CD4-positive, alpha-beta T cell treated with Interleukin-21 for 1 hour (primary cell): Measurements from ENCODE around the gene ASF1A.

Experiments used
- DNase-seq: peaks from one replicate; pipeline ENCODE4 v3.0.0-alpha.2; 2020

Gene ASF1A

DNA sequence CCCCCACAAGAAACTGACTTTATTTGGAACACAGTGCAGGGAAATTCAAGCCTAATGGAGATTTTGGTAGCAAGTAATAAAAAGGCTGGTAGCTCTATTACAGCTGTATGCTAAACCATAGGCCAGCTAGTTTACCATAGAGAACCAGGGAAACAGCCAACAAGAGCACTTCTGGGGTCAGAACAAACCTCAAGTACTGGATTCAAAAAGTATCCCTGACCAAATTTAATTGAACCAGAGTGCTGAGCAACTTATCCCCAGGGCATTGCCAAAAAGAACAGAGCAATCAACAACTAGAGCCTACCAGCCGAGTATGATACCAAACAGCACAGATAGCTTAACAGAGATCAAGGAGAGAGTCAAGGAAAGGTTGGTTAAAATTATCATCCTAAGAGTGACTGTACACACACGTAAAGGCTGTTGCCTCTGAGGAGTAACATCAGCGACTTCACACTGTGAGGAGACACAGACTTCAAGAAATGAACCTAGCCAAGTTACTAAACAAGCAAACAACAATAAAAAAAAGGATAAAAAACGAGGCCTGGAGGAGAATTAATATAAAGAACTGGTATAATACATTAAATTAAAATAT, 11.5 kb upstream of the ASF1A start:
- no peak for DNase-seq

DNA sequence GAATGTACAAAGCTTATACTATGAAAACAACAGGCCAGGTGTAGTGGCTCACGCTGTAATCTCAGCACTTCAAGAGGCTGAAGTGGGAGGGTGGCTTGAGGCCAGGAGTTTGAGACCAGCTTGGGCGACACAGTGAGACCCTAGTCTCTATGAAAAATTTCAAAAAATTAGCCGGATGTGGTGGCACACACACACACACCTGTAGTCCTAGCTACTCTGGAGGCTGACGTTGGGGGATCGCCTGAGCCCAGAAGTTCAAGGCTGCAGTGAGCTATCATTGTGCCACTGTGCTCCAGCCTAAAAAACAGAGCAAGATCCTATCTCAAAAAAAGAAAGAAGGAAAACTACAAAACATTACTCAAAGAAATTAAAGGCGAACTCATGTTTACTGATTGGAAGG, 7.3 kb upstream of the ASF1A start:
- DNase-seq, result no peak

DNA sequence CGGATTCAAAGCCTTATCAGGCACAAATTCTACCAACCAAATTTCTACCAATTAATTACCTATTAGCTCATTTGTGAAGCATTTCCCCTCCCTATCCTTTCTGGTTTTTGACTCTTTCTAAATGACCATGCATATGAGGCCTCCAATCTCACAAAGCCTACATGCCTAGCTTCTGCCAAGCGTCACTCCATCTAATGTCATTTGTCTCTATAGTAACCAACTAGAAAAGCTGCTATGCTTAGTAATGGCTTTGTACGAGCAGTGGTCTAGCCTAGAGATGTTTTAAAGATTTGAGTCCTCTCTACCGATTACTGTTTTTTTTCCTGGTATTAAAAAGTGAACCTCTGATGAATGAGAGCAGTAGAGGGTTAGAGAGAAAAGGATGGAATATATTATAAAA, 4.8 kb upstream of the ASF1A start:
- peak; percentile 19 for DNase-seq

DNA sequence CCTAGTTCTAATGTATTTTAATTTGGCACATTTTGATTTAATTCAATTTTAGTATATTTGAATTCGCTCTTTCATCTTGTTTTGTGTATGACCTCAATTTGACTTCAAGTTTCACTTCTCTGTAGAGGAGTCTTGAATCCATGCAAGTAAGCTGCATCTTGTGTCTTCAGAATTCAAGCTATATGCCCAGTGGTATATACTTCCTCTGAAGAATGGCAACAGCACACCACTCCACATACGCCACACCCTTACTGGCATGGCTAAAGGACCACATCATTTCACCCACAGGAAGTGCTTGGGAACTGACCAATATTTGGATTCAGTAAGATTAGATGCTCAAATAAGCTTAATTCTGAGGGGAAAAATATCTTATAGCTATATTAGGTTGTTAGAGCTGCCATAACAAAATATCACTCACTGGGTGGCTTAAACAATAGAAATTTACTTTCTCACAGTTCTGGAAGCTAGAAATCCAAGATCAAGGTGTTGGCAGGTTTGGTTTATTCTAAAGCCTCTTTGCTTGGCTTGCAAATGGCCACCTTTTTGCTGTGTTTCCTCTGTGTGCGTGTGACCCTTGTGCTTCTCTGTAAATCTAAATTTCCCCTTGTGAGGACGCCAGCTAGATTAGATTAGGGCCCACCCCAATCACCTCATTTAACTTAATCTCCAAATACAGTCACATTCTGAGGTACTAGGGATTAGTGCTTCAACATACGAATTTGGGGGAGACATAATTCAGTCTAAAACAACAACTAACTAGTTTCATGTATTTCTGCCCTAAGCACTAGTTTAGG, 2.8 kb upstream of the ASF1A start:
- peak; percentile 27 for DNase-seq

DNA sequence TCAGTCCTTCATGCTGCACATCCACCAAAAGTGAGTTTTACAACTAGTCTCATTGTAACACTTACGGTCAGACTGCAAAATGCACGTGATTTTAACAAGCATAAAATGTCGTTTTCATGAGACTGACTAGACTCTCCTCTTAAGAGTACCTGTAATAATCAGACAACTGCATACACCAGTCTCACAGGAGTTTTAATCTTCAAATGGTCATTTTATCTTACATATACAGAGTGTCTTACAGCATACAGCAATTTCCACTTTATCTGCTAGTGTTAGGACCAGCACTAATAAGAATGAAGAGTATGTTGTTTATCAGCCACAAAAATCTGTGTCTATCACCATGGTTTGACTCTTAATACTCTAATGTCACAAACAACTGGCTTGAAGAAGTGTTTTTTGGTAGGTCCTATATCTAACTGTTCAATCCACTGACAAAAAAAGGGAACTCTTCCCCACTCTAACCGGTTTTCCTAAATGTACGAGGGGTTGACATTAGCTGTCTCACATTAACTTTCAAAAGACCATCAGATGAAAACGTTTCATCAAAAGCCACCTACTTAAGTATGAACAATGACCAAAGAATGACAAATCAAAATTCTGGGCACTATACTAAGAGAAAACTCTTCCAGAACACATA, 1.5 kb upstream of the ASF1A start:
- DNase-seq, result peak; percentile 38

DNA sequence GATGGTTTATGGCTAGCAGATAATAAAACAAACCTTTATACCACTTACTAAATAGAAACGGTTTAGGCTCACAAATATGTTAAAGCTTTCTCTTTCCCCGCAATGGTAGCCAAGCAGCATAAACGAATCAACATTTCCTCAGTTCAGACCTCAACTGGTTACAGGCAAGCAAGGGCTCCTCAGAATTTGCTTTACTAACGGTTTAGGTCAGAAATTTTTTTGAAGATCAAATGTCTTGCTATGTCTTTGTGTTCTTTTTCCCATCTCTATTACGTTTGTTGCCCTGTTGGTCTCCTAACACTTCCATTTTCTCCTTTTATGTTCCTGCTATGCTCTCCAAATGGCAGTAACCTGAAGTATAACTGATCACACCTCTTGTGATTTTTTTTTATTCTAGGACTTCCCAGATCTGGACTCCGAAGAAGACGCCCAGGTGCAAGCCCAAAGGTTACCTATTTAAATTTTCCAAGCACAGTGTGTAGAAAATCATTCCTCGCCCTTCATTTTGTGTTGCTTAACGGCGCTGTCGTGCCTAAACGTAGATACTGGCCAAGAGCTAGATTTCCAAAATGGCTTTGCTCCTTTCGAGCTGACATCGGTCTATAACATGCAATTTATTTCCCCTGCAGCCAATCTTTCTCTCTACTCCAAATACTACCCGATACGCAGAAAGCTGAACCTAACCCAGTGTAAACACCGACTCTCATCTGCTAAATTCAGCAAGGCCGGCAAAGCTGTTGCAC, 717 bp upstream of the ASF1A start:
- peak; percentile 80 for DNase-seq

DNA sequence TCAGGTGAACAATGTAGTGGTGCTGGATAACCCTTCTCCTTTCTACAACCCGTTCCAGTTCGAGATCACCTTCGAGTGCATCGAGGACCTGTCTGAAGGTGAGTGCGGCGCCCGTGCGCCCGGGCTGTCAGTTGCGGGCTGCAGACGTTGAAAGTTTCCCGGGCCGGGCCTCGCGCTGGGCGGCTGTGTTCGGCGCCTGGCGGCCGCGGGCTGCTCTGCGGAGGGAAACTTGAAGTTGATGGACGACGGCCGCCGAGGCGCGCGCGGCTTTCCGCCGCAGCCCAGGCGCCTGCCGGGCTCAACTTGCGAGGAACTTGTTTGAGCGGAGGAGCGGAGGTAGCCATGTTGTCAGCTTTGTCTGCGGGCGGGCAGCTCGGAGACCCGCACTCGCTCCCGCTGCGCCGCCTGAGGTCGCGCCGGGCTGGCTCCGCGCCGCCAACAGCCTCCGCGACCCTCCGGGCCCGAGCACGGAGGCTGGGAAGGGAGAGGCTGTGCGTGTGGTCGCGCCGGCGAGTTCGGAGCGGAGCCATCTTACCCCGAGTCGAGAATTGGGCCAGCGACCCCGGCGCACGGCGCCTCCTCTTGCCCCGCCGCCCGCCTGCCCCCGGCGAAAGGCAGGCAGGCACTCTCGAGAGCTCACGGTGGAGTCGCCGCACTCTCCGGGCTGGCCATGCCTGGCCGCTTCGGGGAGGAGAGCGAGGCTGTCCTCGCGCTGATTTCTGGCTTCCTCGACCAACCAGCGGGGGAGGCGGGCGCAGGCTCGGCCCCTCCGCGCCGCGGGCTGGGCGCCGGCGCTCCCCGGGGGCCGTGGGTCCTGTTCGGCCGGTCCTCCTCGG, 691 bp downstream of the ASF1A start:
- DNase-seq, result peak; percentile 70

DNA sequence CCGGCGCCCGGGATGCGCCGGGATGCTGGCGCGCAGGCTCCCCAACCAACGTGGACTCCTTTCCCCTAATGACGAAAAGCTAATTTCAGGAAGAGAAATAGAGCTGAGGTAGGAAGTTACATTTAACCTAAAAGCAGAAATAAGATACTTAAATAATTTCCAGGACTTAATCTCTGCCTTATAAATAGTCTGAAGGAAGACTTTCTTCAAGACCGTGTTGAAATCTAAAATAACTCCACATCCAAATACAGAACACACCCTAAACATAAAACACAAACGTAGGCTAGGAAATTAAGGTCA, 1.3 kb downstream of the ASF1A start:
- no peak for DNase-seq

DNA sequence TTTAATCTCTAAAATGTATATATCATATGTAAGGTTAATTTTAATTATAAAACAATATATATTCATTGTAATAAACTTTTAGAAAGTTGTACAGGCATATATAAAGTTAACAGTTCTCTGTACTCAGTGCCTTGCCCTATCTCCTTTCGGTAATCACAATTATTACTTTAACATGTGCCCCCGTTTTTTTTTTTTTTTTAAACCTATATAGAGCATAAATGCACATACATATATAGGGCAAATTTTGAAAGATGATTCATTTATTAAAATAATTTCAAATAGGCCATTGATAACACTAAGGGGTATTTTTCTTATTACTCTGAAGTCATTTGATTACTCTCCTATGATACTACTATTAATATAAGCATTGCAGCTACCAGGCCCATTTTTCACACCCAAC, 1.9 kb downstream of the ASF1A start:
- no peak for DNase-seq

DNA sequence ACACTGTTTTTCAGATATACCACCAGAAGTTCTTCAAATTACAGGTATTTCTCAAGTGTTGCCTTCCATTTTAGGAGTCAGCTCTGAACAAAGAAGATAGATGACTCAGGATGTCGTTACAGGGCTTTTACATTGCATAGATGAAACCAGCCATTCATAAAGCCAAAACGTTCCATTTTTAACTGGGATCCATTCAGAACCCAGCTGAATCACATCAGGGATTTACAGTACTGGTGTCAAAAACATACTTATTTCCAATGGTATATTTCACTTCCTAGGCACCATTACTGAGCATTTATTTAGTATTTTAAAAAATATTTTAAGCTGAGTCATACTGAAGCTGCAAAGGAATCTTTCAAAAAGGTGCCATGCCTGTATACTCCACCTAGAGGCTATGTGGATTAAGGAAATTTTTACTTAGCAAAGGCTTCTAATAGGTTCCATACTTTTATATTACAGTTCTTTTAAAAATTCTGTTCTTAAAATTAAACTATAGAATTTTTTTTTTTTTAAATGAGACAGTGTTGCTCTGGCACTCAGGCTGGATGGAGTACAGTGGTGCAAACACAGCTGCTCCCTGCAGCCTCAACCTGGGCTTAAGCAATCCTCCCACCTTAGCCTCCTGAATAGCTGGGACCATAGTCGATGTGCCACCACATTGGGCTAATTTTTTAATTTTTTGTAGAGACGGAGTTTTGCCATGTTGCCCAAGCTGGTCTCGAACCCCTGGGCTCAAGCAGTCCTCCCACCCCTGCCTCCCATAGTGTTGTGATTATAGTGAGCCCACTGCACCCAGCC, 2.6 kb downstream of the ASF1A start:
- peak; percentile 54 for DNase-seq

DNA sequence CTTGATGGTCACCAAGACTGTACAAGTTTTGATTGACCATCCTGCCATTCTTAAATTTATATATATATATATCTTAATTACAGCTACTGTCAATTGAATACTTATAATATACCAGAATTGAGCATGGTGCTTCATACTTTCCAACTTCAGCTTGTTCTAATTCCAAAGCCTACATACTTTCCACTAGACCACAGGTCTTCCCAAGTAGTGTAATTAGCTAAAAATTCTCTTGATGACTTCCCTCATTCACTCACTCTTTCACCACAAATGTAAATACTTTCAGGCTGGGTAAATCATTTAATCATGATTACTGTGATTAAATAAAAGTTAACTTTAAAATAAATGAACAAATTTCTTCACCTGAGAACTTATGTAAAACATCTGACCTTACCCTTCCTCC, 3.4 kb downstream of the ASF1A start:
- DNase-seq, result no peak

DNA sequence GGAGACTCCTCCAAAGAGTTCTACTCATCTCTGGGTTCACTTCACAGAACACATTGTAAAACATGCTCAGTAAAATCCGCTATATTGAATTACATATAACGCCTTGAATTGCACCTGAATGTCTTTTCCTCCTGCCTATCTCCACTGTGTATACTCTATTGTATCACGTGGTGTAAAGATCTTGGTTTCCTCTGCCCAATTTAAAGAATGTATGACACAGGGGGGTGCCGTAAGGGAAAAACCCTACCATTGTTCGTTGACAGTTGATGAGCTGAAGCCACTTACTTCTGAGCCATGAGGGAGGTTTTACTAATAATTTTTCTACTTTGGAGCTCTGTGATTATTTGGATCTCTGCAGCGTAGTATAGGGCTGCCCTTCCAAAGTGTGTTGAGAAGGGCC, 6.0 kb downstream of the ASF1A start:
- peak; percentile 56 for DNase-seq

DNA sequence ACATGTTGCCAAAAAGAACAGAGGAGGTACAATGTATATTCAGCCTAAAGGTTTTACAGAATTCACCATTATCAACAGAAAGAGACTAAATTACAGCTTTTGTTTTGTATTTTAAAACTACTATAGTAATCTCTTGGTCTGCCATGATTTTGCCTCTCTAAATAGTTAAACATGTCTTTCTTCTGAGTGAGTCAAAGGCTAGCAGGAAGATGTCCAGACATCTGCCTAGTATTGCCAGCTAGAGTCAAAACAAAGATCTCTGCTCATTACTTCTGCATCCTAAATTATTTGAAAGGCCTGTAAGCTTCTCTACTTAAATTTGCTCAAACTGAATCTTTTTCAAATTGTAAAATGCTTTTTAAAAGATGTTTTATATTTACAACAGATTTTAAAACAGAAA, 8.8 kb downstream of the ASF1A start:
- no peak for DNase-seq

DNA sequence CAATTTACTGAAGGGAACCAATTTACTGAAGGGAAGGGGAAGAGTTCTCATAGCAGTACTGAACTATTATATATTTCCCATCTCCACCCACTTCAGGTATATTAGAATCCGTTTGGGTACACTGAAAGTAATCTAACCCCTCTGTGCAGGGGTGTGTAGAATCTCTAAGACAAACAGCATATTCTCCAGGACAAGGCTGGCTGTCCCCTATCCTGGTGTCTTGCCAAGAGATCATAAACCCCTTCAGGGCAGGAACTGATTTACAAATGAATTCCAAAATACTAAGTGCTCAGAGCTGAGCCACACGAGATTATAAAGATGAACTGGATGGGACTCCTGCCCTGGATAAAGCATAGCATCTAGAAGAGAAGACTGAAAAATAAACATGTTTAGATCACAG, 9.2 kb downstream of the ASF1A start:
- no peak for DNase-seq

DNA sequence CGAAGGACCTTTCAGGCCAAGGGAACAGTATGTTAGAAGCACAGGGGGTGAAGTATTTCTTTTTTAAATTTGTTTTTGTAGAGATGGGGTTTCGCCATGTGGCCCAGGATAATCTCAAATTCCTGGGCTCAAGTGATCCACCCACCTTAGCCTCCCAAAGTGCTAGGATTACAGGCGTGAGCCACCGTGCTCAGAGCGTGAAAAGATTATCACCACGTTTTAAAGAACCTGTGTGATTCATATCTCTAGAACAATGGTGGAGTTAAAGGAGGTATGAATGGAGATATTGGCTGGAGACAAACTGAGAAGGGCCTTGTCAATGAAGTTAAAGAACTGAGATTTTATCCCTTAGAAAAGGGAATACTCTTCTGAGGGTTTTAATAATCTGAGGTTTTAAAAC, 9.7 kb downstream of the ASF1A start:
- no peak for DNase-seq

DNA sequence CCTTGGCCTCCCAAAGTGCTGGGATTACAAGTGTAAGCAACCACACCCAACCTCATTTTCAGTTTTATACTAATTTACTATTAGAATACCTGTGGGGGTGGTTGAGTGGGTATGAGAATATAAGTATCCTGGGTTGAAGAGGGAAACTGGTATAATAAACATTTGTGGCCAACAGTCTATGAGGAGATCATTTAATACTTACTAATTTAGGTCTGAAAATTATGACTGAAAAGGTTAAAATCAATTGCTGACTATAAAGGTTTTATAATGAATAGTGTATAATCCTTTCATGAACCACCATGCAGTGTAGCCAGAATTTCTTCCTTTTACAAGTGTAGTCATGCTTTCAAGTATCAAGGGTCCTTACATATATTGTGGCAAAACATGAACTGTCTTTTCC, 11.1 kb downstream of the ASF1A start:
- no peak for DNase-seq

DNA sequence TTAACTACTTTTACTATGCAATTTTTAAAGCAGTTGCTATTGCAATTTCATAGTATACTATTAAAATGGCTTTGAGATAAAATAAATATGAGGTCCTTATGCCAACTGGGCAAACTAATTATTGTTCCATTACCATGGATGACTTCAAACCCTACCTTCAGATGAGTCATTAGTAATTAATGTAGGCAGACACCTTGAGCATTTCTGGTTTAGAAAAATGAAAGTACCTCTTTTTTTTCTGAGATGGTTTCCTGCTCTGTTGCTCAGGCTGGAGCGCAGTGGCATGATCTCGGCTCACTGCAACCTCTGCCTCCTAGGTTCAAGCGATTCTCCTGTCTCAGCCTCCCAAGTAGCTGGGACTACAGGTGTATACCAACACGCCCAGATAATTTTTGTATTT, 11.9 kb downstream of the ASF1A start:
- DNase-seq, result peak; percentile 32

DNA sequence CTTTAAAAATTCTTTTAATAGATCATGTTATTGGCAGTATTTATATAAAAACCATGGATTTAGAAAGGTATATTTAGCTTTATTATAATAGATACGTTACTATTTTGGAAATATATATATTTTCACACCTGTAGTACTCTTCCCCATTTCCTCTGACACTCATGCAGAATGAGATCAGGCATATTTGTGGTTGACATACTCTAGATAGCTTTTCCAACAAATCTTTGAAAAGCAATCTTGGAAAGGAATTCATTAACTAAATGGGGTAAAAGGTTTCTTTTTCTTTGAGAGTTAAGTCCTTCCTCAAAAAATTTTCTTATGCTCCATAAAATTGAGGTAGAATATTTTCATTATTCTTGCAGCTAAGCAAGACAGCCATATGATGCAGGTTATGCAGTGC, 14.5 kb downstream of the ASF1A start:
- no peak for DNase-seq

DNA sequence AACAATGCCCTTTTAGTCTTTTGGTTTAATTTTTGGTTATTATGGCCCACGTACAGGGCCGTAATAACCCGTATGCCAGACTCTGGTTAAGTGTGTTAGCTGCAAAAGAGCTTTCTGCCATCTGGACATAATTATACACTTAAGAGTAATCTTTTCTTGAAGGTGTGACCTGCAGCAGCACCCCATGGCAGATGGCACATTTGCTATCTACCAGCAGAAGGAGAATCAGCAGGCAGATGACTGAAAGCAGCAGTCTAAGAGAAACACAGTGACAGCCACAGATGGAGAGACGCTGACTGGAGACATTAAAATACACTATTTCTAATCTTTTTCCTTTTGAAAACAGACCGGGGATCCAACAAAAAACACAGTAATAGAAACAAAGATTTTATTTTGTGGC, 18.7 kb downstream of the ASF1A start:
- no peak for DNase-seq

DNA sequence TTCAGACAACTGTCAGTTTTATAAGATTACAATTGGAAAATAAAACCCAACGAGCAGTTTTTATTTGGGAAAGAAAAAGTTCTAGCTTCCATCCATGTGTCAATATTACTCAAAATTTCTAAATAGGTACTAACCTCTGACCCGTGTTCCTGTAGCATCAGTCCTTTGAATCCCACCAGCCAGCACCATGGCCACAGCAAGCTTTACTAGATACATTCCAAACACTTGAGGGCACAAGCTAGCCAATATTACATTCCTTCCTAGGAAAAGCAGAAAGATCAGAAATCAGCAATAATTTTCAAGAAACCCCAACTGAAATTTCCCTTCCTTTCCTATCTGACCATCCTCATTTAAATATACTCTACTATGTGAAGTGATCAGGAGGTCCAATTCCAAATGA, 19.2 kb downstream of the ASF1A start:
- no peak for DNase-seq

DNA sequence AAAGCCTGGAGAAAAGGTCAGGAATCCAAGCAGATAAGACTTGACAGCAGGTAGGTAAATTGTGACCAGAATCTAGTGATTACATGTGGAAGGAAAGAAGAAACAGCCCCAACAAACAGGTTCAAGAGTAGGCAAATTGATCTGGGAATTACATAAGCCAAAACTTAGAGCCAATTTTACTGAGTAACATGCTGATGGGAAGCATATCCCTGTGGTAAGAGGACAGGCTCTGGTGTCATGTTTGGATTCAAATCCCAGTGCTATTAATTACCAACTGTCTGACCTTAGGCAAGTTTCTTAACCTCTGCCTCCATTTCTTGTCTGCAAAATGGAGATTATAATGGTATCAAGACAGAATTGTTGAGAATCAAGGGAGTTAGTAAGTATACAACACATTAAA, 20.6 kb downstream of the ASF1A start:
- no peak for DNase-seq
